Peyer's patch (tissue), 4 donors: ENCODE results near the gene ADK.
"Not testable (repeated sequence)": the region's sequence is repeated elsewhere in the genome, so short reads cannot be mapped to it uniquely, and the experiment has no call there.

Experiments
- CTCF ChIP-seq, 6 experiments: fragments of 450-650 bp in 4 of 6; fragments of 200-600 bp in 2 of 6; sonication (generic) in 1 of 6; IDR thresholded peaks; one replicate each; pipeline ENCODE4 v1.5.1; 2017 to 2019; ENCODE audit warnings: antibody characterized with exemption in 6 of 6, mild to moderate bottlenecking in 3 of 6, moderate library complexity in 1 of 6
- POLR2A ChIP-seq, 2 donors: fragments of 450-650 bp; IDR thresholded peaks; one replicate each; pipeline ENCODE4 v1.5.1; 2017; ENCODE audit warnings: antibody characterized with exemption in 2 of 2, mild to moderate bottlenecking in 2 of 2, moderate library complexity in 2 of 2

- TF ChIP-seq POLR2A, CTCF (IDR thresholded peaks at IDR 0.05): not testable (repeated sequence)
Observed at GRCh38 chr10:74496276-74496675, 345.3 kb downstream of the ADK start.
